Hepatic stellate cell (primary cell): Measurements from ENCODE around the gene SERINC3.
"Not testable (repeated sequence)": the region's sequence is repeated elsewhere in the genome, so short reads cannot be mapped to it uniquely, and the experiment has no call there.

Experiments used
- DNase-seq: peaks from one replicate; pipeline ENCODE4 v3.0.0; 2011; ENCODE audit warnings: low spot score

SERINC3 gene

DNA sequence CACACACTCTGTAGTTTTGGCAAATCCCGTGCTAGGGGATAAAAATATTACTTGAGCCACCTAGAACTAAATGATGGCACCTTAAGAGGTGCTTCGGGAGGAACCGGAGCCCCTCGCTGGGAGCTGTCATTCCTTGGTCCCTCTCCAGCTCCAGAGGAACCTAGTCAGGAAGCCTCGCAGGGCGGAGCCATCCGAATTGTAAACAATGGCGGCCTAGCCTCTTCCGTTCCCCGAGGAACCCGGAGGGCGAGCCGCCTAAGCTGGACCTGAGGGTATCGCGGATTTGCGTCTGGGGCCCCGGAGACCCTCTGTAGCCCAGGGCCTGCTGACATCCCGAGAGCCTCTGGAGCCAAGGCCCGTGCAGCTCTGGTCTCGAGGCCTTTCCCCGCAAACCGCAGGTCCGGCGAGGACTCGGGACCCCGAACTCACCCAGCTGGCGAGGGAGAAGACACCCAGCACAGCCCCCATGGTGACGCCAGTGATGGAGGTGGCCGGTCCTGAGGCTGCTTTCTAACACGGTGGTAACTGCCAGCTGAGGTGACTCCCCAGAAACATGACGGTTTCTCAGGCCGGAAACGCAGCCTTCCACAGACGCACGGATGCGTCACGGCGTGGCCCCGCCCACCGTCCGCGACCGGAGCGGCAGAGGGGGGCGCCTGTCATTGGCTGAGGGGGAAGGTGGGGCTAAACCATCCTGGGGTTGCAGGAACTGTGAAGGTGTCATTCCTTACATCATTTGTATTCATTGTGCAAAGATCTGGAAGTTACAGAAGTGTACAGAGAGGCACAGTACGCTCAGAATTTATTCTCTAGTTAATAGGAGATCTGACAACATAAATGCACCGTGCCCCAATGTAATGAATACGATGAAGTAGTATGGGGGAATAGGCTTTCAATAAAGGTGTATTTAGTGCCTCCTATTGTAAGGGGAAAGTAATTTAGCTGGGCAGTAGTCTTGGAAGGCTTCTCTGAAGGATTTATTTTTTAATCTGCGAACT lies at the start of gene SERINC3:
Gene SERINC3, minus strand, starts transcription at position 587 of the 998 bp plus-strand sequence. Its CDS starts 119 bp downstream, at position 468.
- peak; percentile 94 for DNase-seq

DNA sequence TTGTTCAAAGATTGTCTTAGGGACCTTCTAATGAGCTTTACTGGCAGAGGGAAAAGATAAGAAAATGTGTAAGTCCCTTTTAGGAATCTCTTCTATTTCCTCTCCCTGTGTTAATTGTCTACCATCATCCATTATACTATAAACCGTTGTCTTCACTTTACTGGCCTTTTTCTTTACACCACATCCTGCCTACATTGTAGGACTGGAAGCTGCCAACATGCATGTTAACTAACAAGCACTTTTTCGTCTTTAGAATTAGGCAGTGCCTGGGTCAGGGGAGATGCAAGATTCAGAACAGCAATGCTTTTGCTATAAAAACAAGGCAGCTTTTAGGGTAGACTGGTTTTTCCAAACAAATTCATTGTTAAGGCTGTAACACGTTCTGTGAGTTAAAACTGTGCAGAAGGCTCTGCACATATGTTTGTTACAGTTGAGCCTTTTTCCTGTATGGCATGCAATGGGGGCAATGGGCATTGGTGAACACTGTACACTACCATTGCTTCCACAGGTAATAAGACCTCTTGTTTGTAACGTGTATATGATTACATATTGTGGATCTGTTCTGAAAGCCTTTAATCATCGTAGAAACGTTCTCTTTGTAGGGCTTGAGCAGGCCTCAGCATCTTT lies 49.6 kb upstream of the SERINC3 start:
- DNase-seq = no peak

DNA sequence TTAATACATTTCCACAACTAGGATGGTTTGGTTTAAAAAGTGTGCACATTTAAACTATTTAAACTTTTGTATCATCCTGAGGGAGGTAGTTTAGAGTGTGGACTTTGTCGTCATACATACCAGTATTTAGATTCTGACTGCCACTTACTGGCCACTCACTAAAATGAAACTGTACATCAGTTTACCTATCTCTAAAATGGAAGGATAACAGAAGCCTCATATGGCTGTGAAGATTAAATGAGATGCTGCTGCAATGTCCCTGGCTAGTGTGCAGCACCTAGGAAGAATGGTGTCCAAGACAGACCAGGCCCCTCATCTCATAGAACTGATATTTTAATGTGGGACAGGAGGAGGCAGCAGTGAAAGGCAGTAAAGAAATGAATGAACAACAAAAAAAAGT lies 48.5 kb upstream of the SERINC3 start:
- no peak for DNase-seq

DNA sequence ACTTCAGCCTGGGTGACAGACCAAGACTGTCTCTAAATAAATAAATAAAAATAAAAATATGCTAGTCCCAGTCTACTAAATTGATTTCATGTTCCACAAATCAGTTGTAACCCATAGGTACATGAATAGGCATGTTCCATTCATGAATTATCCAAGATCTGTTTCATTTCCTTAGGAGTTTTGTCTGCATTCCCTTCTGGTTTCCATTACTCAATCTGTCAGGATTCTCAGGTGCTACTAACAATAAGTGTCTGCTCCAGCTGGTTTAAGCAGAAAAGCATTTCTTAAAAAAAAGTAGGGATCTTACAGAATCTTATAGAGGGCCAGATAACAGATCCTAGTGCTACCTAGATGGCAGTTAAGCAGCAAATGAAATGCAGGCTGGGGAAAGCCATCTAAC lies 44.9 kb upstream of the SERINC3 start:
- no peak for DNase-seq

DNA sequence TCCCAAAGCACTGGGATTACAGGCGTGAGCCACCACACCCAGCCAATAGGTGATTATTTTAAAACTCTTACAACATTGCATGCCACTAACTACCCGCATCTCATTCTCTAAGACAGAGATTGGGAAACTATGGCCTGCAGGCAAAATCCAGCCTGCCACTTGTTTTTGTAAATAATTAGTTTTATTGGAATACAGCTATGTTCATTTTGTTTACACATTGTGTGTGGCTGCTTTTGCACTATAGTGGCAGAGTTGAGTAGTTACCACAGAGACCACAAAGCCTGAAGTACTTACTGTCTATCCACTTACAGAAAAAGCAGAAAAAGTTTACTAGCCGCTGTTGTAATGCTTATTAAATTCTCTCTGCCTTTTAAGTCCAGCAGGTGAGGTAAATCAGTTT lies 44.1 kb upstream of the SERINC3 start:
- no peak for DNase-seq

DNA sequence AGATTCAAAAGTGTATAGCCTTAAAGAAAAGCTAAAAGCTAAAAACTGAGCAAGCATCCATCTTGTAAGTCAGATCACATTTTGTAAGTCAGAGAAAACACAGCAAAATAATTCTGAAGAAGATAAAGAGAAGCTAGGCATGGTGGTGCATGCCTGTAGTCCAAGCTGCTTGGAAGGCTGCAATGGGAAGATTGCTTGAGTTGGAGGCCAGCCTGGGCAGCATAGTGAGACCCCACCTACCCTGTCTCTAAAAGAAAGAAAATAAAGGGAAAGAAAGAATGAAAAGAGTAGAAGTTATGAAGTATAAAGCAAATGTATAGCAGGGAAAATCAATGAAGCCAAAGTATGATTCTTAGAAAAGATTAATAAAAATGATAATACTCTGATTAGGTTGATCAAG lies 40.0 kb upstream of the SERINC3 start:
- DNase-seq = no peak

- not testable (repeated sequence) for DNase-seq
Measured at GRCh38 chr20:44560818-44561217, 38.9 kb upstream of the SERINC3 start.

DNA sequence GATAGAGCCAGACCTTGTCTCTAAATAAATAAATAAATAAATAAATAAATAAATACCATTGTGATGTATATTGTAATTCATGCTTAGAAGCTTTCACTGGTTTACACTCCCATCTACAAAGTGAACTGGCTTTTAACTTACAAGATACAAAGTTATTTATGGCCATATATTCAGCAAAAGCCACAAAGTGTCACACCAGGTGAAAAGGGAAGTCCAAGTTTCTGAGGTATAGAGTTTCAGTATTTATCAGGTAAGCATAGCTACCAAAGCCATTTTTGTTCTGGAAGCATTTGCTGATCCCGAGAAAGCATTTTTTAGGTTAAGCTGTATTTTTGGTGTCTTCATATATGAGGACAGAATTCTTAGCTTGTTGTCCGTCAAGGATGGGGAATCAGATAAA lies 38.4 kb upstream of the SERINC3 start:
- no peak for DNase-seq

DNA sequence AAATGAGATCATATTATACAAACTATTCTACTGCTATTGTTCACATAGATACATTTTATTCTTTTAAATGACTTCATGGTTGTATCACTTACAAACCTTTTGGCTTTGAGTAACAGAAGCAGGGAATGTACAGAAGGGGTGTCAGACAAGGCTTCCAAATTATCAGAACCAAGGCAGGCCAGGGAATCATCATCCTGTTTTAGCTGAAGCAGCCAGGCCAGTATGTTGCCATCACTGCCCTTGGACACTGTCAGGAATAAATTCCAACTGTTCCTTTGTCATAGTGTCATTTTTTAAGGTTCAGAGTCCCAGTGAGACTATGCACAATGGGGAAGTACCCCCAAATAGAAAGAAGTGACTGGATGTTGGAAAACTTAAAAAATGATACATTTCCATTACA lies 37.4 kb upstream of the SERINC3 start:
- DNase-seq = no peak

GRCh38 chr20:44552950-44553908 lies 31.4 kb upstream of the SERINC3 start:
- DNase-seq = peak; percentile 48

DNA sequence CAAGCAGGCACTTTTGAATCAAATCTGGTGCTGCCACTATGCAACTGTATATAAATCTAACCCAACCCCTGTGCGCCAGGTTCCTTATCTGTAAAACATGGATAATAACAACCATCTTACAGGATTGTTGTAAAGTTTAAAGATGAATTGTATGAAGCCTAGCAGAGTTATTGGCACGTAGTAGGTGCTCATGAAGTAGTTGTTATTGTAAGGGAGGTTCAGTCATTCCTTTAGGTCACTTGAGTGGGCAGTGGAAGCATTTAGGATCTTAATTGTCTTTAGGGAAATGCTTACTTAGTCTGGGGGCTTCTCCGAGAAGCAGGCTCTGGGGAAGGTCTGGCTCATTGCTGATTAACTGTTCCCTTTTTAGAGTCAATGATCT lies 30.7 kb upstream of the SERINC3 start:
- no peak for DNase-seq

- no peak for DNase-seq
Measured at GRCh38 chr20:44552050-44552449, 30.2 kb upstream of the SERINC3 start.

DNA sequence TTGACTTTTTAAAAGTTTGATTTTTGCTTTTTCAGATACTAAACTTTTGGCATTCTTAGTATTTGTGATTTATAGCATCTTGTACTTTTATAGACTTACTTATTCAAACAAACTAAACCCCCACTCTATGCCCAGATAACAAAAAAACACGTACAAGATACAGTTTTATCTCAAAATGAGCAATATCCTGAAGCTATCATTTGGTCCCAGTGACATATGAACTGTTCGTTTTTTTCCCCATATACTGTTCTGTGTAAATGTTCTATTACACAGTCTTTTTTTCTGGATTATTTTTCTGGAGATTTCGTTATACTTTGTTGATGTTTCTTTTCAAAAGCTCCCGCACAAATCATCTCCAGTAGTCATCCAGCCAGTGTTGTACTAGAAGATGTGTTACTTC lies 27.3 kb upstream of the SERINC3 start:
- no peak for DNase-seq

GRCh38 chr20:44547419-44547818 lies 25.5 kb upstream of the SERINC3 start:
- DNase-seq = no peak

DNA sequence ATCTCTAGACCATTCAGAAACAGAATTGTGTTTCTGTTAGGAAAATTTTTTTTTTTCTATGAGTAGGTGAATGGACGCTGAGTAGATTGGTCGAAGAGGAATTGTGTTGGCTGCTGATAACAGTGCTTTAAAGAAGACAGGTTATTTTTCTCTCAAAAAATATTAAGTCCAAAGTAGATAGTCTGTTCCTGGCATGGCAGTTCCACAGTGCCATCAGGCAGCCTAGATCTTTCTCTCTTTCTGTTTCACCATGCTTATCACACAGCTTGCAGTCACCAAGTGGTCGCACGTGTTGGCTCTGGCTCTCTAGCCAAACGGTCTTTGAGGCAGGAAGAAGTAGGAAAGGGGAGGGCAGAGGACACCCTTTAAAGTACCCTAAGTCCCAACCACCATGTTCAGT lies 22.4 kb upstream of the SERINC3 start:
- no peak for DNase-seq

- no peak for DNase-seq
Measured at GRCh38 chr20:44543358-44543757, 21.5 kb upstream of the SERINC3 start.

DNA sequence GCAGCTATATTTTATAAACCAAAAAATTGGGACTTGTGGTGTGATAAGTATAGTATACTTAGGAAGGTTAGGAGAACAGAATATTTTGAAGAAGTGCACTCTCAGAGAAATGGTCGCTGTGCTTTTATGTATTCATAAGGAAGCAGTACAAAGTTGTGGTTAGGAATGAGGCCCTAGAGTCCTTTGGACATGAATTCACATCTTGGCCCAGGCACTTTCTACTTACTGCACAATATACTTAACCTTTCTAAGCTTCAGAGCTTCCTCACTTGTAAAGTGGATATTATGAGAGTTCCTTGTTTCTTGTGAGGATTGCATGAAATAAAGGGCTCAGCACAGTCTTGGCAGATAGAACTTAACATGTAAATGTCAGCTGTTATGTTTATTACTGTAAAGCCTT lies 21.0 kb upstream of the SERINC3 start:
- no peak for DNase-seq

DNA sequence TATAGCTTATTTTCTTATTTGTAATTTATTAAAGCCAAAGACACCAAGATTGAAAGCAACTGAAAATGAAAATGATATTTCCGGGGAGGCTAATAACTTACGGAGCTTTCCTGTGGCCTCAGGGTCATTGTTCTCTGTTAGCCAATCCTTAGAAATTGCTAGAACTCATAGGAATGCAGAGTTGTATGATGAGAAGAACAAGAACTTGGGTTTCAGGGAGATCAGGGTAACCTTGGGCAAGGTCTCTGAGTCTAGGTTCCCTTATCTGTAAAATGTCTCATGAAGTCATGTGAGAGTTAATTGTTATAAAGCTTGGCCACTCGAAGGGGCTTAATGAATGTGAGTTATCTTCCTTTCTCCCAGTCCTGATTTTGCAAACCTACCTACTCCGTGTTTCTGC lies 20.1 kb upstream of the SERINC3 start:
- DNase-seq = no peak

GRCh38 chr20:44540834-44541233 lies 19.0 kb upstream of the SERINC3 start:
- DNase-seq = peak; percentile 64

DNA sequence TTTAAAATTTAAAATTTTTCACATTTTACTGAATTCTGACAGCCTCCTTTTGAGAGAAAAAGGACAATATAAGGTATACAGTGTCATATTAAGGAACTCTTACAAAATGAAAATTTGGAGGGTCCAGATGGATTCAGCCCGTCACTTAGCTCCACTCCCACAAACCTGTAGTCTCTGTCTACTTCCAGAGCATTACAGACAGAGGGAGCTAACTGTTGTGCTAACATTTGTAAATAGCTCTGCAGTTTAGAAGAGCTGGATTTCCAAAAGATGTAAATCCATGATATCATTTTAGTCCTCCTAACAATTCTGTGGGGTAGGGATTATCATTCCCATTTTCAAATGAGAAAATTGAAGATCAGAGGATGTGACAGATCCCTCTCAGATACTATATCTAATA lies 16.1 kb upstream of the SERINC3 start:
- no peak for DNase-seq

GRCh38 chr20:44536175-44536574 lies 14.3 kb upstream of the SERINC3 start:
- no peak for DNase-seq

DNA sequence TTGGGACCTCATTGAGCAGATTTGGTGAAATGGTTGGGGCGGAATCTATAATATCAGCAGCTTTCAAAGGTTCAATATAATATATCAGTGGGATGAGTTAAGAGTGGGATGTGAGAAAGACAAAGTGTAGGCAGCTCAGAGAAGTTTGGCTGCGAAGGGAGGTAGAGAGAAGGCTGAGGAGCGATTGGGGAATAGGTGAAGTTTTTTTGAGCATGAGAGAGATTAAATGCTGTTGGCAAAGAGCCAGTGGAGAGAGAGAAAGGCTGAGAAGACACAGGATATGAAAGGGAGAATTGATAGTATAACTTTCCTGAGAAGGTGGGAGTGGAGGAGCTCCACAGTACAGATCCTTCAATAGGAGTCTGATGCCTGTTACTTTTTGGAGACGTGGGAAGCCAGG lies 12.1 kb upstream of the SERINC3 start:
- no peak for DNase-seq
